Raji (cell line): ENCODE data around the gene SYT9.

Experiments
- POLR2A ChIP-seq: IDR thresholded peaks from 2 replicates; pipeline ENCODE4 v1.6.1; 2011; ENCODE audit warnings: low read depth, low read length, control low read depth; ENCODE audit not compliant: insufficient read depth

SYT9 gene

GRCh38 chr11:7251836-7252682 is at the start of gene SYT9:
TSS of gene SYT9 (plus strand) at chr11:7251904. CDS start at chr11:7252187, 283 bp downstream.
- no peak for TF ChIP-seq POLR2A

DNA sequence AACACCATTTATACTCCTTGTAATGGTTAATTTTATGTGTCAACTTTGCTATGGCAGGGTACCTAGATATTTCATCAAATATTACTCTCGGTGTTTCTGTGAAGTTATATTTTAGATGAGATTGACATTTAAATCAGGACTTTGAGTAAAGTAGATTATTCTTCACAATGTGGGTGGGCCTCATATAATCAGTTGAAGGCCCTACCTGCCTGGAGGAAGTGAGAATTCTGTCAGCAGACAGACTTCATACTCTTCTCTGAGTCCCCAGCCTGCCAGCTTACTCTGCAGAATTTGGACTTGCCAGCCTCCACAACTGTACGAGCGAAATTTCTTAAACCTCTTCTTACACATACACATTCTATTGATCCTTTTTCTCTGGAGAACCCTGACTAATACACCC is 49.3 kb upstream of the SYT9 start:
- TF ChIP-seq POLR2A: no peak

- TF ChIP-seq POLR2A: no peak
These were observed 46.9 kb upstream of the SYT9 start for GRCh38 chr11:7204778-7205177.

- TF ChIP-seq POLR2A: no peak
These were observed 43.3 kb upstream of the SYT9 start for GRCh38 chr11:7208391-7208790.

GRCh38 chr11:7219491-7219890 is 32.2 kb upstream of the SYT9 start:
- no peak for TF ChIP-seq POLR2A

DNA sequence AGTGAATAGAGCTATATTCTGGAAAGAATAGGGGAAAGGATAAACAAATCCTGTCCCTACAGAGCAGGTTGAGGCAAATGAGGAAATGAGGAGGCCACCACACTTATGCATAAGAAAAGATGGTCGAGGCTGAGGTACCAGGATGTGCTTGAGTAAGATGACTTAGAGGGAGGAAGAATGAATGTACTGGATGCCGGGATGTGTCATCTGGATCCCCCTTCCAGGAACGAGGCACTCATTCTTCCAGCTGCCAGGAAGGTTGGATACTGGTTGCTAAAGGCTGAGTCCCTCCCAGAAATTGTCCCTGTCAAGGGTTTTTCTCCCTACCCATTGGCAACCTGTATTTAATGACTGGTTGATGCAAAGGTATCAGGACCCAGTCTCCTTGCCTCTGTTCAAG is 31.1 kb upstream of the SYT9 start:
- no peak for TF ChIP-seq POLR2A

DNA sequence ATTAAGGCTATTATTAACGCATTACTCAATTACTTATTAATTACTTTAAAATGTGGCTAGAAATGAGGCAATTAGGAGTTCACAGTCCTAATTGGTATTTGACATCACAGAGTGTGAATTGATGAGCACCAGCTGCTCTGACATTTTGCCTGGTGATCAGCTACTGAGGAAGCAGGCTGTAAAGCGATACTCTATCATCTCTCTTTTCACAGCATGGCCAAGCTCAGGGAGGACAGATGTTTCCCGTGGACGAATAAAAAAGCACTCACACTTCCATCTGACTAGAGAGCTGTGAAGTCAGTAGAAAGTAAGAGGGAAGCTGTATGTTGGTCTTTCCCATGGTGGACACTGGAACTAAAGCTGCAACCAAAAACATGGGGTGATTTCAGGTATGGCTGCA is 29.1 kb upstream of the SYT9 start:
- no peak for TF ChIP-seq POLR2A

GRCh38 chr11:7239877-7240276 is 11.8 kb upstream of the SYT9 start:
- no peak for TF ChIP-seq POLR2A

GRCh38 chr11:7245341-7245740 is 6.4 kb upstream of the SYT9 start:
- TF ChIP-seq POLR2A: no peak

DNA sequence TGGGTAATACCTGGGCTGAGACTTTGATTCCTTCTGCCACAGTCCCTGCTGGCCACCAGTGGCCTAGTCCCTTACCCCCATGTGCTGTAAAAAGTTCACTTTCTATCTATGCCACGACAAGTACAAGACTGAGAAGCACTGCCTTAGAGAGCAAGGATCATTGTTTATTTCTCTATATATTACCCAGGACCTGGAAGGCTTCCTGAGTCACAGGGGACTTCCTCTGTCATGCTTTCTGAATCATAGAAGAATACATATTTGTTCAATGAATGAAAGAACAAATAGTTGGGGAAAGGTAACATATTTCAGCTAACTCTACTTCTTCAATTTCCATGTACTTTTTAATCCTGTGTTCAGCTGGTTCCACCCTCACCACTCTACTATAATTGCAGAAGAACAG is 5.5 kb upstream of the SYT9 start:
- no peak for TF ChIP-seq POLR2A

- no peak for TF ChIP-seq POLR2A
These were observed 1.5 kb upstream of the SYT9 start for GRCh38 chr11:7250166-7250565.

DNA sequence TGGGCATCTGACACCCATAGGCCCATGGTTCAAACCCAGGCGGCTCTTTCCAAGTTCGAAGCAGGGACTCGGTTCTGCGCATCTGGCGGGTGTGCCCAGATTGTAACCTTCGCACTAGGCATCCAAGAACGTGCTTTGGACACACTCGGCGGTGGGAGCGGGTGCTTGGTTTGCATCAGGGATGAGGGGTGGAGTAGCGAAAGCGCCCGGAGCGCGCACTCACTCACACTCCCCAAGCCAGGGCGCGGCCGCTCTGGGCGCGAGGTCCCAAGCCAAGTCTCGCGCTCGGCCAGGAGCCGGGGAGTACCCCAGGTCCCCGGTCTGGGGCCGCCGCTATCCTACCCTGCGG is 243 bp upstream of the SYT9 start:
- no peak for TF ChIP-seq POLR2A

- TF ChIP-seq POLR2A: no peak
These were observed 1.0 kb downstream of the SYT9 start for GRCh38 chr11:7252683-7253213.

DNA sequence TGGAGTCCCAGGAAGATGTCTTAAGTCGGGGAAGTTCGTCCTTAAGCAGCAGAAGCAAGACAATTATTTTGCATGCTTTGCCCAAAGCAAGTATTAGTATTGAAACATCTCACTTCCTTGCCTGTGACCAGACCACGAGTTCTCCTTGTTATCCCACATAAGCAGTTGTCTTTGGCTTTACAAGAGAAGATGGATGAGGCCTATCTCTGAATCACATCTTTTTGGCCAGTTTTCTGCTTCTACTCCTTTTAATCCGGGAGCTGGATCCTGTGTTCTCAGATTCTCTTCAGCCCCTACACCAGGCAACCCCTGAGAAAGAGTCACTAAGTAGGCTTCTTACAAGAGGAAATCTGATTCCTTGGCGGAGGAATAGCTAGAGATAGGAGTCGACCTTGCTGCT is 2.1 kb downstream of the SYT9 start:
- no peak for TF ChIP-seq POLR2A

GRCh38 chr11:7254731-7255291 is 3.1 kb downstream of the SYT9 start:
- no peak for TF ChIP-seq POLR2A

- no peak for TF ChIP-seq POLR2A
These were observed 5.2 kb downstream of the SYT9 start for GRCh38 chr11:7256943-7257342.
